GM23338 (cell line): ENCODE measurements around the gene RTKN2. TPM values are rescaled to one million over a fixed set of nuclear protein-coding genes. Genes with fewer than 3 reads are reported as not detected.

ENCODE experiments used
- ATAC-seq: fragments of 200-7000 bp; cut with Tn5 transposase; 3 replicates; pipeline ENCODE4 v1.9.1; 2020
- DNase-seq: peaks from one replicate; pipeline ENCODE4 v3.0.0-alpha.2; 2015; ENCODE audit warnings: low spot score
- H2AFZ ChIP-seq: fragments of 200-600 bp; sonication (generic); 2 replicates; pipeline ENCODE4 v1.8.0; 2016; ENCODE audit warnings: antibody characterized with exemption, mild to moderate bottlenecking, moderate library complexity
- H3F3A ChIP-seq: fragments of 200-600 bp; sonication (generic); replicated peaks from 2 replicates; pipeline ENCODE4 v1.8.0; 2017; ENCODE audit warnings: antibody characterized with exemption, mixed run types, low read depth
- H3K27ac ChIP-seq: fragments of 200-600 bp; sonication (generic); 2 replicates; pipeline ENCODE4 v1.6.1; 2016; ENCODE audit warnings: low read depth
- H3K27me3 ChIP-seq: fragments of 200-600 bp; sonication (generic); 2 replicates; pipeline ENCODE4 v1.8.0; 2016; ENCODE audit warnings: mild to moderate bottlenecking, mixed run types, moderate library complexity; ENCODE audit not compliant: insufficient read depth
- H3K36me3 ChIP-seq: fragments of 200-600 bp; sonication (generic); 2 replicates; pipeline ENCODE4 v1.8.0; 2016; ENCODE audit warnings: mild to moderate bottlenecking; ENCODE audit not compliant: insufficient read depth
- H3K4me1 ChIP-seq: fragments of 200-600 bp; sonication (generic); 2 replicates; pipeline ENCODE4 v1.8.0; 2016; ENCODE audit warnings: mild to moderate bottlenecking, moderate library complexity; ENCODE audit not compliant: insufficient read depth
- H3K4me2 ChIP-seq: fragments of 200-600 bp; sonication (generic); 2 replicates; pipeline ENCODE4 v1.7.1; 2017; ENCODE audit warnings: mixed run types
- H3K4me3 ChIP-seq: fragments of 200-600 bp; sonication (generic); 2 replicates; pipeline ENCODE4 v1.6.1; 2016; ENCODE audit warnings: mixed run types
- H3K79me2 ChIP-seq: fragments of 200-600 bp; sonication (generic); replicated peaks from 2 replicates; pipeline ENCODE4 v1.8.0; 2017; ENCODE audit warnings: mild to moderate bottlenecking; ENCODE audit not compliant: insufficient read depth
- H3K9me2 ChIP-seq: fragments of 200-600 bp; sonication (generic); 2 replicates; pipeline ENCODE4 v1.8.0; 2017; ENCODE audit not compliant: insufficient read depth
- H4K20me1 ChIP-seq: fragments of 200-600 bp; sonication (generic); replicated peaks from 2 replicates; pipeline ENCODE4 v1.8.0; 2017; ENCODE audit warnings: mild to moderate bottlenecking; ENCODE audit not compliant: insufficient read depth
- H3K27ac Mint-ChIP-seq: 2 replicates; pipeline ENCODE4 v1.8.0; 2020; ENCODE audit warnings: inconsistent platforms, mild to moderate bottlenecking, moderate library complexity, mixed read lengths
- H3K27me3 Mint-ChIP-seq: 3 replicates; pipeline ENCODE4 v1.8.0; 2022; ENCODE audit warnings: low read depth, mild to moderate bottlenecking, moderate library complexity, mixed read lengths, inconsistent platforms; ENCODE audit not compliant: insufficient read depth, poor library complexity
- H3K36me3 Mint-ChIP-seq: 3 replicates; pipeline ENCODE4 v1.8.0; 2021; ENCODE audit warnings: low read depth, mild to moderate bottlenecking, inconsistent platforms, moderate library complexity, mixed read lengths
- H3K4me1 Mint-ChIP-seq: 3 replicates; pipeline ENCODE4 v1.8.0; 2020; ENCODE audit warnings: mild to moderate bottlenecking, inconsistent platforms, mixed read lengths
- H3K4me3 Mint-ChIP-seq: 3 replicates; pipeline ENCODE4 v1.8.0; 2021; ENCODE audit warnings: moderate library complexity, mild to moderate bottlenecking, inconsistent platforms, mixed read lengths
- H3K9me3 Mint-ChIP-seq: 3 replicates; pipeline ENCODE4 v1.8.0; 2020; ENCODE audit warnings: moderate library complexity, mild to moderate bottlenecking, inconsistent platforms, mixed read lengths
- CREB1 ChIP-seq: fragments of 250-450 bp; sonication (Bioruptor Pico); IDR thresholded peaks from 2 replicates; pipeline ENCODE4 v1.5.0; 2020; ENCODE audit warnings: low read depth, mild to moderate bottlenecking, moderate library complexity
- EZH2 ChIP-seq: fragments of 200-600 bp; sonication (generic); IDR thresholded peaks from one replicate; pipeline ENCODE4 v1.8.0; 2017; ENCODE audit warnings: antibody characterized with exemption, mild to moderate bottlenecking, low read depth; ENCODE audit not compliant: unreplicated experiment
- JUNB ChIP-seq: IDR thresholded peaks from one replicate; pipeline ENCODE4 v1.6.1; 2016; ENCODE audit warnings: antibody characterized with exemption; ENCODE audit not compliant: unreplicated experiment
- POLR2AphosphoS5 ChIP-seq: IDR thresholded peaks from 2 replicates; pipeline ENCODE4 v1.6.1; 2016; ENCODE audit warnings: antibody characterized with exemption, low read depth
- STAT1 ChIP-seq: IDR thresholded peaks from one replicate; pipeline ENCODE4 v1.6.1; 2016; ENCODE audit warnings: antibody characterized with exemption; ENCODE audit not compliant: unreplicated experiment
- ZNF114 ChIP-seq: fragments of 250-450 bp; sonication (Bioruptor Pico); IDR thresholded peaks from 2 replicates; pipeline ENCODE4 v1.5.0; 2020; ENCODE audit warnings: mild to moderate bottlenecking, moderate library complexity
- ZNF331 ChIP-seq: fragments of 250-450 bp; sonication (Bioruptor Pico); IDR thresholded peaks from 2 replicates; pipeline ENCODE4 v1.5.0; 2020; ENCODE audit warnings: low read depth, mild to moderate bottlenecking, moderate library complexity
- polyA plus RNA-seq: library from polyadenylated mRNA; unstranded; fragments of >200 nt; fragmentation: Nextera tagmentation; extraction: Ambion mirVana; gene quantifications from 2 replicates; pipeline ENCODE4 v1.2.1, GENCODE V29; 2016
- total RNA-seq: library from RNA; depleted of rRNA; stranded (reverse); fragments of >200 nt; shearing (Covaris generic); gene quantifications from 2 replicates; pipeline ENCODE4 v1.2.3, GENCODE V29; 2014
- TF ChIP-seq, protein P1 (sequence below): IDR thresholded peaks from one replicate; pipeline ENCODE4 v1.6.1; 2018; ENCODE audit warnings: antibody characterized with exemption; ENCODE audit not compliant: unreplicated experiment
- TF ChIP-seq, protein P2 (sequence below): fragments of 250-450 bp; sonication (Bioruptor Pico); IDR thresholded peaks from 2 replicates; pipeline ENCODE4 v1.5.0; 2020; ENCODE audit warnings: mild to moderate bottlenecking, moderate library complexity

The RTKN2 gene
- total and polyA plus RNA-seq, 2 experiments from 2014 or later = 15.3 to 23.6 TPM

DNA sequence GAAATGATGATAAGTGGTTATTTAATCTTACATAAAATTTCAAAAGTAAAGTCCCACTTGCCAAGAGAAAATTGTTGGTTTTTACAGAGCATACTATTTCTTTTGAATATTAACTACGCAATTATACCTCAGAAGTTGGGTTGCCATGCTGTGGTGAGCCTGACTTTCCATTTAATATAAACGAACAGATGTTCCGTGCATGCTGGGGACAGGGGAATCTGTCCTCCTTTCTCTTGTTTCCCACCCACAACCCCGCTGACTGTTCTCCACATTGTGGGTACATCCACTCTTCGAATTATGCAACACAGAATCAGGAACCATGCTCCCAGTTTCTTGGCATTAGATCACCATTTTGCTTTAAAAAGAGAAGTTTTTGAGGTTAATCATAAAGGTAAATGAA lies 29.2 kb upstream of the RTKN2 start:
- H3K4me1 ChIP-seq = no peaks in the 10 kb centered on the region
- no peak overlapping the region for H3K4me2 ChIP-seq
- H3K27ac Mint-ChIP-seq = no peak overlapping the region
- no peaks in the 10 kb centered on the region for H3F3A ChIP-seq
- no peaks in the 10 kb centered on the region for H3K27me3 Mint-ChIP-seq
- H3K9me2 ChIP-seq = peaks cover 8% of the 10 kb centered on the region; the same call in 1 of the 2 replicates
- no peak overlapping the region for H3K4me3 ChIP-seq
- no peak for DNase-seq
- H3K4me1 Mint-ChIP-seq = no peaks in the 10 kb centered on the region
- no peaks in the 10 kb centered on the region for H3K27me3 ChIP-seq
- no peaks in the 10 kb centered on the region for H3K9me3 Mint-ChIP-seq
- no peaks in the 10 kb centered on the region for H3K36me3 ChIP-seq
- TF ChIP-seq POLR2AphosphoS5 (no peak), ZNF331 (CRISPR knock-in tag) (no peak)
- TF ChIP-seq, protein P1, sequence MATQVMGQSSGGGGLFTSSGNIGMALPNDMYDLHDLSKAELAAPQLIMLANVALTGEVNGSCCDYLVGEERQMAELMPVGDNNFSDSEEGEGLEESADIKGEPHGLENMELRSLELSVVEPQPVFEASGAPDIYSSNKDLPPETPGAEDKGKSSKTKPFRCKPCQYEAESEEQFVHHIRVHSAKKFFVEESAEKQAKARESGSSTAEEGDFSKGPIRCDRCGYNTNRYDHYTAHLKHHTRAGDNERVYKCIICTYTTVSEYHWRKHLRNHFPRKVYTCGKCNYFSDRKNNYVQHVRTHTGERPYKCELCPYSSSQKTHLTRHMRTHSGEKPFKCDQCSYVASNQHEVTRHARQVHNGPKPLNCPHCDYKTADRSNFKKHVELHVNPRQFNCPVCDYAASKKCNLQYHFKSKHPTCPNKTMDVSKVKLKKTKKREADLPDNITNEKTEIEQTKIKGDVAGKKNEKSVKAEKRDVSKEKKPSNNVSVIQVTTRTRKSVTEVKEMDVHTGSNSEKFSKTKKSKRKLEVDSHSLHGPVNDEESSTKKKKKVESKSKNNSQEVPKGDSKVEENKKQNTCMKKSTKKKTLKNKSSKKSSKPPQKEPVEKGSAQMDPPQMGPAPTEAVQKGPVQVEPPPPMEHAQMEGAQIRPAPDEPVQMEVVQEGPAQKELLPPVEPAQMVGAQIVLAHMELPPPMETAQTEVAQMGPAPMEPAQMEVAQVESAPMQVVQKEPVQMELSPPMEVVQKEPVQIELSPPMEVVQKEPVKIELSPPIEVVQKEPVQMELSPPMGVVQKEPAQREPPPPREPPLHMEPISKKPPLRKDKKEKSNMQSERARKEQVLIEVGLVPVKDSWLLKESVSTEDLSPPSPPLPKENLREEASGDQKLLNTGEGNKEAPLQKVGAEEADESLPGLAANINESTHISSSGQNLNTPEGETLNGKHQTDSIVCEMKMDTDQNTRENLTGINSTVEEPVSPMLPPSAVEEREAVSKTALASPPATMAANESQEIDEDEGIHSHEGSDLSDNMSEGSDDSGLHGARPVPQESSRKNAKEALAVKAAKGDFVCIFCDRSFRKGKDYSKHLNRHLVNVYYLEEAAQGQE = no peak
- no peak for ATAC-seq
- H2AFZ ChIP-seq = no peak overlapping the region
- H3K27ac ChIP-seq = no peak overlapping the region
- H3K79me2 ChIP-seq = no peaks in the 10 kb centered on the region
- no peaks in the 10 kb centered on the region for H3K36me3 Mint-ChIP-seq
- H4K20me1 ChIP-seq = no peaks in the 10 kb centered on the region
- no peak overlapping the region for H3K4me3 Mint-ChIP-seq

DNA sequence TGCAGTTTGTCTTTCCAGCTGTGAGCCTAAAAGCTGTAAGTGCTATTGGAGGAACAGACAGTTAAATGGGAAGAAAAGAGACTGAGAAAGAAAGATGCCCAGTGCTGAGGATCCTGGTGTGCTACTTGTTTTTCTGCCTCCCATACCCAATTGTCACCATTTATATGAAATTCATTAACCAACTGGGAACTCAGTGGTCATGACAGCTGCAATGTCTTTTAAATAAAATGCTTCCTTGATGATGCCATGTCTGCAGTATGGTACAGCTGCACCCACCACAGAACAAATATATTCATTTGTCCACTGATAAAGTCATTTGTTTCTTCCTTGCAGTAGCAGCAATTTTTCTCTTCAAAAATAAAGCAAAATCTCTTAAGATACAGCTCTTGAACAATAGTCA lies 15.6 kb upstream of the RTKN2 start:
- Histone ChIP-seq H3K27ac (no peak overlapping the region), H3F3A (no peaks in the 10 kb centered on the region), H3K79me2 (no peaks in the 10 kb centered on the region), H3K4me3 (no peak overlapping the region), H2AFZ (no peak overlapping the region), H3K27me3 (no peaks in the 10 kb centered on the region), H3K36me3 (no peaks in the 10 kb centered on the region), H3K9me2 (no peaks in the 10 kb centered on the region), H3K4me2 (no peak overlapping the region), H4K20me1 (no peaks in the 10 kb centered on the region), H3K4me1 (no peaks in the 10 kb centered on the region)
- Mint-ChIP-seq H3K4me1 (no peaks in the 10 kb centered on the region), H3K27ac (no peak overlapping the region), H3K27me3 (no peaks in the 10 kb centered on the region), H3K36me3 (no peaks in the 10 kb centered on the region), H3K9me3 (no peaks in the 10 kb centered on the region), H3K4me3 (no peak overlapping the region)
- ATAC-seq = no peak
- no peak for DNase-seq
- no peak for TF ChIP-seq POLR2AphosphoS5
- no peak for TF ChIP-seq ZNF114 (CRISPR knock-in tag)
- no peak for TF ChIP-seq ZNF331 (CRISPR knock-in tag)
- no peak for TF ChIP-seq JUNB
- no peak for TF ChIP-seq EZH2
- TF ChIP-seq, protein P1 = no peak
- TF ChIP-seq CREB1 (CRISPR knock-in tag) = no peak
- TF ChIP-seq STAT1 = no peak
- TF ChIP-seq, protein P2, sequence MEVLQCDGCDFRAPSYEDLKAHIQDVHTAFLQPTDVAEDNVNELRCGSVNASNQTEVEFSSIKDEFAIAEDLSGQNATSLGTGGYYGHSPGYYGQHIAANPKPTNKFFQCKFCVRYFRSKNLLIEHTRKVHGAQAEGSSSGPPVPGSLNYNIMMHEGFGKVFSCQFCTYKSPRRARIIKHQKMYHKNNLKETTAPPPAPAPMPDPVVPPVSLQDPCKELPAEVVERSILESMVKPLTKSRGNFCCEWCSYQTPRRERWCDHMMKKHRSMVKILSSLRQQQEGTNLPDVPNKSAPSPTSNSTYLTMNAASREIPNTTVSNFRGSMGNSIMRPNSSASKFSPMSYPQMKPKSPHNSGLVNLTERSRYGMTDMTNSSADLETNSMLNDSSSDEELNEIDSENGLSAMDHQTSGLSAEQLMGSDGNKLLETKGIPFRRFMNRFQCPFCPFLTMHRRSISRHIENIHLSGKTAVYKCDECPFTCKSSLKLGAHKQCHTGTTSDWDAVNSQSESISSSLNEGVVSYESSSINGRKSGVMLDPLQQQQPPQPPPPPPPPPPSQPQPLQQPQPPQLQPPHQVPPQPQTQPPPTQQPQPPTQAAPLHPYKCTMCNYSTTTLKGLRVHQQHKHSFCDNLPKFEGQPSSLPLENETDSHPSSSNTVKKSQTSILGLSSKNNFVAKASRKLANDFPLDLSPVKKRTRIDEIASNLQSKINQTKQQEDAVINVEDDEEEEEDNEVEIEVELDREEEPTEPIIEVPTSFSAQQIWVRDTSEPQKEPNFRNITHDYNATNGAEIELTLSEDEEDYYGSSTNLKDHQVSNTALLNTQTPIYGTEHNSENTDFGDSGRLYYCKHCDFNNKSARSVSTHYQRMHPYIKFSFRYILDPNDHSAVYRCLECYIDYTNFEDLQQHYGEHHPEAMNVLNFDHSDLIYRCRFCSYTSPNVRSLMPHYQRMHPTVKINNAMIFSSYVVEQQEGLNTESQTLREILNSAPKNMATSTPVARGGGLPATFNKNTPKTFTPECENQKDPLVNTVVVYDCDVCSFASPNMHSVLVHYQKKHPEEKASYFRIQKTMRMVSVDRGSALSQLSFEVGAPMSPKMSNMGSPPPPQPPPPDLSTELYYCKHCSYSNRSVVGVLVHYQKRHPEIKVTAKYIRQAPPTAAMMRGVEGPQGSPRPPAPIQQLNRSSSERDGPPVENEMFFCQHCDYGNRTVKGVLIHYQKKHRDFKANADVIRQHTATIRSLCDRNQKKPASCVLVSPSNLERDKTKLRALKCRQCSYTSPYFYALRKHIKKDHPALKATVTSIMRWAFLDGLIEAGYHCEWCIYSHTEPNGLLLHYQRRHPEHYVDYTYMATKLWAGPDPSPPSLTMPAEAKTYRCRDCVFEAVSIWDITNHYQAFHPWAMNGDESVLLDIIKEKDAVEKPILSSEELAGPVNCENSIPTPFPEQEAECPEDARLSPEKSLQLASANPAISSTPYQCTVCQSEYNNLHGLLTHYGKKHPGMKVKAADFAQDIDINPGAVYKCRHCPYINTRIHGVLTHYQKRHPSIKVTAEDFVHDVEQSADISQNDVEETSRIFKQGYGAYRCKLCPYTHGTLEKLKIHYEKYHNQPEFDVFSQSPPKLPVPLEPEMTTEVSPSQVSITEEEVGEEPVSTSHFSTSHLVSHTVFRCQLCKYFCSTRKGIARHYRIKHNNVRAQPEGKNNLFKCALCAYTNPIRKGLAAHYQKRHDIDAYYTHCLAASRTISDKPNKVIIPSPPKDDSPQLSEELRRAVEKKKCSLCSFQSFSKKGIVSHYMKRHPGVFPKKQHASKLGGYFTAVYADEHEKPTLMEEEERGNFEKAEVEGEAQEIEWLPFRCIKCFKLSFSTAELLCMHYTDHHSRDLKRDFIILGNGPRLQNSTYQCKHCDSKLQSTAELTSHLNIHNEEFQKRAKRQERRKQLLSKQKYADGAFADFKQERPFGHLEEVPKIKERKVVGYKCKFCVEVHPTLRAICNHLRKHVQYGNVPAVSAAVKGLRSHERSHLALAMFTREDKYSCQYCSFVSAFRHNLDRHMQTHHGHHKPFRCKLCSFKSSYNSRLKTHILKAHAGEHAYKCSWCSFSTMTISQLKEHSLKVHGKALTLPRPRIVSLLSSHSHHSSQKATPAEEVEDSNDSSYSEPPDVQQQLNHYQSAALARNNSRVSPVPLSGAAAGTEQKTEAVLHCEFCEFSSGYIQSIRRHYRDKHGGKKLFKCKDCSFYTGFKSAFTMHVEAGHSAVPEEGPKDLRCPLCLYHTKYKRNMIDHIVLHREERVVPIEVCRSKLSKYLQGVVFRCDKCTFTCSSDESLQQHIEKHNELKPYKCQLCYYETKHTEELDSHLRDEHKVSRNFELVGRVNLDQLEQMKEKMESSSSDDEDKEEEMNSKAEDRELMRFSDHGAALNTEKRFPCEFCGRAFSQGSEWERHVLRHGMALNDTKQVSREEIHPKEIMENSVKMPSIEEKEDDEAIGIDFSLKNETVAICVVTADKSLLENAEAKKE (CRISPR knock-in tag) = no peak
